Stimulated activated naive CD8-positive, alpha-beta T cell treated with anti-CD3 and anti-CD28 coated beads, Interleukin-15, Interleukin-2, amounts not matched to agents 100 ng/mL and 50 ng/mL, for 24 hours (primary cell): ENCODE results near the gene NUDT14.

Experiments
- H3K27ac Mint-ChIP-seq: one replicate; pipeline ENCODE4 v1.8.0; 2021; ENCODE audit warnings: mild to moderate bottlenecking, mixed read lengths
- H3K27me3 Mint-ChIP-seq: one replicate; pipeline ENCODE4 v1.8.0; 2021; ENCODE audit warnings: mixed read lengths
- H3K36me3 Mint-ChIP-seq: one replicate; pipeline ENCODE4 v1.8.0; 2021; ENCODE audit warnings: low read depth, mixed read lengths
- H3K4me1 Mint-ChIP-seq: one replicate; pipeline ENCODE4 v1.8.0; 2021; ENCODE audit warnings: low read depth, mixed read lengths
- H3K4me3 Mint-ChIP-seq: one replicate; pipeline ENCODE4 v1.8.0; 2021; ENCODE audit warnings: mild to moderate bottlenecking, mixed read lengths
- H3K9me3 Mint-ChIP-seq: one replicate; pipeline ENCODE4 v1.8.0; 2021; ENCODE audit warnings: mixed read lengths

The NUDT14 gene

DNA sequence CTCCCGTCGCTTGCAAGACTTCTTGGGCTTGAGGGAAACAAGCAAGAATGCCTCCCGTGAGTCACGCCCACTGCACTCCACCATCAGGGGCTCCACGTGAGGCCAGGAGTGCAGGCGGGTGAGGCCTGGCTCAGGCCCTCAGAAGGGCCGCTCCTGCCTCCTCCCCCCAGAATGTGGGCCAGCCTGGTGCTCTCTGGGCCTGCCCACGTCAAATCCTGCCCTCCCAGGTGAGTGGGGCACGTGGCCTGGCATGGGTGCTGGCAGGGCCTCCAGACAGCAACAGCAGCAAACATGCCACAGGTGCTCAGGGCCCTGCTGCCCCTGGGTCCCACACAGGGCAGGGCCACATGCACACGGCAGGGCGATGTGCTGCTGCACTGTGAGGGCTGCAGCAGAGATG lies 36.7 kb upstream of the NUDT14 start:
- H3K4me1 Mint-ChIP-seq = no peaks in the 10 kb centered on the region
- H3K4me3 Mint-ChIP-seq = no peak overlapping the region
- no peak overlapping the region for H3K27ac Mint-ChIP-seq
- no peaks in the 10 kb centered on the region for H3K9me3 Mint-ChIP-seq
- peaks cover 21% of the 10 kb centered on the region for H3K36me3 Mint-ChIP-seq
- H3K27me3 Mint-ChIP-seq = no peaks in the 10 kb centered on the region

DNA sequence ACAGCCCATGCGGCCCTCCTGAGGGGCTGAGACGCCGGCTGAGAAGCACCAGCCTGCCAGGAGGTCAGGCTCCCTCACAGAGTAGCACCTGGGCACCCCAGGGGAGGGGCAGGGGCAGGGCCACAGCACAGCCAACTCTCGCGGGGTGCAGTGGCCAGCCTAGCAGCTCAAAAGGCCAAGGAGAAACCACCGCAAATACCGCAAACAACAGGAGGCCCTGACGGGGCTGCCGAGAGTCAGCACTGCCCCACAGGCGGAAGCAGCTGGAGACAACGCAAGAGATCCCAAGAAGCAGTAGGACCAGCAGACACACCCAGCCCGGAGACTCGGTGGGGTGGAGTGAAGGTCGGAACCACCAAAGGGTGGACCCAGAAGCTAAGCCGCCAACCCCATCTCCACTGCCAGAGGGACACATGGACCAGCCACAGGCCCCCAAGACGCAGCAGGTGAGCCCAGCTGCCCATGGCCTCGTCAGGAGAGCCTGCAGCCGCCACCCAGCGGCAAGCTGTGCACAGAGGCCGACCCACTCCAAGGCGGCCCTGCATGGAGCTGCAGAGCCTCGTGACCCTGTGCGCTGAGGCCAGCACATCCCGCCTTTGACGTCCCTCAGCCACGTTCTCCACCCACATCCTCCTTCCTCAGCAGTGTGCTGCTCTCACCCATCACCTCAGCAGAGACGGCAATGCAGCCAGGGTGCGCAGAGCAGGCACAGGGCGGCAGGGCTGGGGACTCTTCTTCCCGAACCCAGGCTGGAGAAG lies 35.6 kb upstream of the NUDT14 start:
- no peaks in the 10 kb centered on the region for H3K4me1 Mint-ChIP-seq
- no peak overlapping the region for H3K4me3 Mint-ChIP-seq
- no peak overlapping the region for H3K27ac Mint-ChIP-seq
- H3K9me3 Mint-ChIP-seq = no peaks in the 10 kb centered on the region
- H3K36me3 Mint-ChIP-seq = peaks cover 13% of the 10 kb centered on the region
- no peaks in the 10 kb centered on the region for H3K27me3 Mint-ChIP-seq

- Mint-ChIP-seq H3K36me3 (peaks cover 13% of the 10 kb centered on the region), H3K9me3 (no peaks in the 10 kb centered on the region), H3K27ac (no peak overlapping the region), H3K4me1 (no peaks in the 10 kb centered on the region), H3K27me3 (no peaks in the 10 kb centered on the region), H3K4me3 (no peak overlapping the region)
These were observed 34.5 kb upstream of the NUDT14 start for GRCh38 chr14:105215602-105216001.

- Mint-ChIP-seq H3K27me3 (no peaks in the 10 kb centered on the region), H3K9me3 (no peaks in the 10 kb centered on the region), H3K27ac (no peak overlapping the region), H3K4me3 (no peak overlapping the region), H3K4me1 (no peaks in the 10 kb centered on the region), H3K36me3 (peaks cover 13% of the 10 kb centered on the region)
These were observed 33.3 kb upstream of the NUDT14 start for GRCh38 chr14:105214324-105214915.

GRCh38 chr14:105213361-105213760 lies 32.2 kb upstream of the NUDT14 start:
- no peak overlapping the region for H3K27ac Mint-ChIP-seq
- H3K4me1 Mint-ChIP-seq = no peaks in the 10 kb centered on the region
- H3K27me3 Mint-ChIP-seq = no peaks in the 10 kb centered on the region
- H3K36me3 Mint-ChIP-seq = peaks cover 13% of the 10 kb centered on the region
- no peaks in the 10 kb centered on the region for H3K9me3 Mint-ChIP-seq
- H3K4me3 Mint-ChIP-seq = no peak overlapping the region

GRCh38 chr14:105212541-105213300 lies 31.6 kb upstream of the NUDT14 start:
- Mint-ChIP-seq H3K36me3 (peaks cover 13% of the 10 kb centered on the region), H3K4me1 (no peaks in the 10 kb centered on the region), H3K4me3 (no peak overlapping the region), H3K9me3 (no peaks in the 10 kb centered on the region), H3K27ac (no peak overlapping the region), H3K27me3 (no peaks in the 10 kb centered on the region)

DNA sequence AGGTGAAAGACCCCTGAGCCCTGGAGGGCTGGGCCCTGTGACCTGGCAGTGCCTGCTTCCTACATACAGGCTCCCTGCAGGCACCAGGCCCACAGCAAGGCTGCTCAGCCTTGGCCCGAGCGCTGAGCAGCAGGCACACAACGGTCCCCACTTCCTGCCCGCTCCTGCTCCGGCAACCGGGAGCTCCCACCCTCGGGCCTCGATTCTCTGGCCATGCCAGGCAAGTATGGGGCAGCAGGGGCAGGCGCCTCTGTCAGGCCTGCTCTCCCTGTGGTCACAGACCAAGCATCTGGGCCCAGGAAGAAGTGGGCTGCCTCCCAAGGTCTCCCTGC lies 30.6 kb upstream of the NUDT14 start:
- H3K9me3 Mint-ChIP-seq = no peaks in the 10 kb centered on the region
- H3K27ac Mint-ChIP-seq = no peak overlapping the region
- H3K36me3 Mint-ChIP-seq = peaks cover 13% of the 10 kb centered on the region
- H3K4me3 Mint-ChIP-seq = no peak overlapping the region
- H3K4me1 Mint-ChIP-seq = no peaks in the 10 kb centered on the region
- no peaks in the 10 kb centered on the region for H3K27me3 Mint-ChIP-seq

DNA sequence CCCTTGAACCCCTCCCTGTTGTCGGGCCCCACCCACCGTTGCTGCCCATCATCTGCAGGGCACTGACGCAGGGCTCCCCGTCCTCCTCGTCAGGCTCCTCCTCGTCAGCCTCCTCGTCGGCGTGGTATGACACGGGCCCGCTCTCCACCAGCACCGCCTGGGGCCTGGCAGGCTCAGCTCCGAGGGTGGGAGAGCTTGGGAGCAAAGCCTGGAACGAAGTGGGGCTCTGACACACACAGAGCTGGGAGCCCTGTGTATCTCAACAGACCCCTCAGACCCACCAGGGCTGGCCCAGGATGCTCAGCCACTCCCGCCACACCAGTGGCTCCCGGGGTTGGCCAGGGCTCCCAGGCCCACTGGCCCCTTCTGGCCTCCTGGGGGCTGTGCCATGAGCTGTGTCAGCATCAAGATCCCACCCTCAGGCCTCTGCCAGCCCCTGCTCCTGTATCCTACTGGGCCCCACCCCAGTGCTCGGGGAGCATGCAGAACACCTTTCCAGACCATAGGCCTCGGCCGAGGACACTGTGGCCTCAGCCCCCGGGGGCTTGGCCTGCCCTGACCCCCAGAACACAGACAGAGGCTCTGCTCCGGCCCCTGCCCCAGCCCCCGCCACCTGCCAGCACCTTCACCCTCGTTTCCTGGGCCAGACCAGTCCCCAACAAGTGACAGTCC lies 30.1 kb upstream of the NUDT14 start:
- H3K27me3 Mint-ChIP-seq = no peaks in the 10 kb centered on the region
- no peak overlapping the region for H3K4me3 Mint-ChIP-seq
- peaks cover 13% of the 10 kb centered on the region for H3K36me3 Mint-ChIP-seq
- no peaks in the 10 kb centered on the region for H3K4me1 Mint-ChIP-seq
- no peak overlapping the region for H3K27ac Mint-ChIP-seq
- H3K9me3 Mint-ChIP-seq = no peaks in the 10 kb centered on the region

DNA sequence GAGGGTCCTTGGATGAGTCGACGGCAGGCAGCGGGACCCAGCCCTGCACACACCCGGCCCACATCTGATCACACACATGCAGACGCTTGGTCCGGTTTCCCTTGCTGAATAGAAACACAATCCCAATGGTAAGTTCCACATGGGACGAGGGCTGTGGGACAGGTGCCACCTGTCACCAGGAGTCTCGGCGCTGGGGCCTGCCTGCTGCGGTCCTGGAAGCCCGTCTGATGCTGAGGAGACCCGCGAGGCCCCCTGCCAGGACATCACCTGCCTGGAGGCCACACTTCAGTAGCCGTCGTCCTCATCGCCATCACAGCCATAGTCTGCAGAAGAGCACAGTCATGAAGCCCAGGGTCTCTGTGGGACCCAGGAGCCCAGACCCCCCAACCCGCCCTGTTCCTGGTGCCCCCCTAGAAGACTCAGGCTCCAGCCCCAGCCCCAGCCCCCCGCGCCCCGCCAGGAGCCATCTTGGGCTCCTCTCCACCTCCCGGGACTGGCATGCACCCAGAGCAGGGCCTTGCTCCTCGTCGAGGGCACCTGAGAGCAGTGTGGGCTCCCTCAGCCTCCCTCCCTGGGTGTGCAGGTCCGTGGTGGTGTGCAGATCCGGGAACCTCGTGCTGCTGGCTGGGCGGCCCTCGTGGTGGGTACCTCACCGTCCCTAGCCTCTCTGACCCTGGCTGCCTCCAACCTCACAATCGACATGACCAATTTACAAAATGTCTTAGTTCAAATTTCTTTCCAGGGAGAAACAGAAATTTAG lies 29.3 kb upstream of the NUDT14 start:
- Mint-ChIP-seq H3K36me3 (peaks cover 6% of the 10 kb centered on the region), H3K4me1 (no peaks in the 10 kb centered on the region), H3K27me3 (no peaks in the 10 kb centered on the region), H3K27ac (no peak overlapping the region), H3K9me3 (no peaks in the 10 kb centered on the region), H3K4me3 (no peak overlapping the region)

GRCh38 chr14:105209646-105210045 lies 28.5 kb upstream of the NUDT14 start:
- Mint-ChIP-seq H3K9me3 (no peaks in the 10 kb centered on the region), H3K4me1 (no peaks in the 10 kb centered on the region), H3K27me3 (no peaks in the 10 kb centered on the region), H3K4me3 (no peak overlapping the region), H3K27ac (no peak overlapping the region), H3K36me3 (no peaks in the 10 kb centered on the region)

- Mint-ChIP-seq H3K9me3 (no peaks in the 10 kb centered on the region), H3K4me3 (no peak overlapping the region), H3K27ac (no peak overlapping the region), H3K27me3 (no peaks in the 10 kb centered on the region), H3K4me1 (no peaks in the 10 kb centered on the region), H3K36me3 (no peaks in the 10 kb centered on the region)
These were observed 28.0 kb upstream of the NUDT14 start for GRCh38 chr14:105209091-105209490.

DNA sequence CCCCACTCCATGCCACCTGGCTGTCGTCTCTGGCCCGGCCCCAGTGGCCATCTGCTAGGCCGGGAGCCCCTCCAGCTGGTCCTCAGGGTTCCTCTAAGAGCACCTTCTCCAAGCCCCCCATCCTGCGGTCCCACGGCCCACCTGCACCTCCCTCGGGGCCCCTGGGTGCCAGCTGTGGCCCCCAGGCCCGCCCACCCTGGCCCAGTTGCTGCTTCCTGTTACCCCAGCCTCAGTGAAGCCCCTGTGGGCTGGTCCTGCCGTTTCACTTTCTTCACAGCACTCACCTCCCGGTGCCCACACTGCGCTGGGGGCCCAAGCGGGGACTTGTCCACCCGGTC lies 27.6 kb upstream of the NUDT14 start:
- no peak overlapping the region for H3K27ac Mint-ChIP-seq

GRCh38 chr14:105207996-105208737 lies 27.1 kb upstream of the NUDT14 start:
- Mint-ChIP-seq H3K9me3 (no peaks in the 10 kb centered on the region), H3K4me1 (no peaks in the 10 kb centered on the region), H3K27me3 (no peaks in the 10 kb centered on the region), H3K27ac (no peak overlapping the region), H3K4me3 (no peak overlapping the region), H3K36me3 (no peaks in the 10 kb centered on the region)

More for the DNA sequence above, 27.6 kb upstream of the NUDT14 start:
- H3K4me3 Mint-ChIP-seq = no peak overlapping the region
- H3K4me1 Mint-ChIP-seq = no peaks in the 10 kb centered on the region
- no peaks in the 10 kb centered on the region for H3K27me3 Mint-ChIP-seq
- H3K36me3 Mint-ChIP-seq = no peaks in the 10 kb centered on the region
- no peaks in the 10 kb centered on the region for H3K9me3 Mint-ChIP-seq

- Mint-ChIP-seq H3K27ac (no peak overlapping the region), H3K9me3 (no peaks in the 10 kb centered on the region), H3K27me3 (no peaks in the 10 kb centered on the region), H3K4me1 (peaks cover 6% of the 10 kb centered on the region), H3K4me3 (no peak overlapping the region), H3K36me3 (no peaks in the 10 kb centered on the region)
These were observed 26.4 kb upstream of the NUDT14 start for GRCh38 chr14:105207460-105207901.
